Activated CD8-positive, alpha-beta memory T cell treated with anti-CD3 and anti-CD28 coated beads for 36 hours (primary cell): ENCODE measurements around the gene ANGPTL2. TPM values are rescaled to one million over a fixed set of nuclear protein-coding genes. Genes with fewer than 3 reads are reported as not detected.

ENCODE experiments used
- CTCF ChIA-PET: fragments of 350-600 bp; sonication (Branson Sonifier 250); formaldehyde crosslinking; loops from one replicate; lab custom pipeline; 2021; ENCODE audit warnings: antibody characterized with exemption; lab: Charles Lee
- POLR2A ChIA-PET: fragments of 350-600 bp; sonication (Branson Sonifier 250); formaldehyde crosslinking; loops from one replicate; lab custom pipeline; 2021; ENCODE audit warnings: antibody characterized with exemption; lab: Charles Lee
- total RNA-seq, 2 experiments: library from RNA; stranded (reverse); gene quantifications; one replicate each; pipeline ENCODE4 v1.2.3, GENCODE V29; 2021

The ANGPTL2 gene
- total RNA-seq, 2 experiments from 2014 or later, result not detected

DNA sequence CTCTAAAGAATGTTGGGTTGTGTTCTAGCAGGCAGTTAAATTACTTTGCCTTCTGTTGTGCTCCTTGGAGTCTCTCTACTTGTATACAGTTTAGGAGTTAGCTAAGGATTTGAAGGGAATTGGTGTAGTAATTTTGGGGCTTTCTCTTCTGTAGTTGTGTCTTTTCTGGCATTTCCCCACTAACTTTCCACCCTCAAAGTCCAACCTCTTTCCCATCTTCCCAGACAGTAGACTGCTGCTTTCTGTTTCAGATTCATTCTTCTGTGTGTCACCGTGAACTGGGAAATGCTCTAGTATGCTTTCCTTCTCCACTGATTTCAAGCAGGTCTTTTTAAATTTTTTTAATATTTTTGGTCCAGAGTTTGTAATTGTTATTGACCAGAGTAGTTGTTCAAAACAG lies 4.5 kb upstream of the ANGPTL2 start:
- POLR2A ChIA-PET, result no interaction called here
- CTCF ChIA-PET, result no interaction called here

DNA sequence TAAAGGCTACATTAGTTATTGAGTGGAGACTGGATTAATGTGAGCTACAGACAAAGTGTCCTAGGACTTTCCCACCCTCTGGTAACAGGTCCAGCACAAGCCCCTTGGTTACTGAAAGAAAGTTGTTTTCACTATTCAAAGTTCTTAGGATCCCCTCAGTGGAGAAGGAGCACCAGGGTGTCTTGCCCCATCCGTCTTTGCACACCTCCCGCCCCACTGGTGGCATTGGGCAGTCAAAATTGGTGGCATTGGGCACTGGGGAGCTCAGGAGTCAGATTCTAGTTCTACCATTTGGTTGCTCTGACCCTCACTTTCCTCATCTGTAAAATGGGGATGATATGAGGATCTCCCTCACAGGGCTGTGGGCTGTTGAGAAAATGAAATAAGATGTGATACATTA lies 2.4 kb upstream of the ANGPTL2 start:
- ChIA-PET POLR2A (no interaction called here), CTCF (no interaction called here)

DNA sequence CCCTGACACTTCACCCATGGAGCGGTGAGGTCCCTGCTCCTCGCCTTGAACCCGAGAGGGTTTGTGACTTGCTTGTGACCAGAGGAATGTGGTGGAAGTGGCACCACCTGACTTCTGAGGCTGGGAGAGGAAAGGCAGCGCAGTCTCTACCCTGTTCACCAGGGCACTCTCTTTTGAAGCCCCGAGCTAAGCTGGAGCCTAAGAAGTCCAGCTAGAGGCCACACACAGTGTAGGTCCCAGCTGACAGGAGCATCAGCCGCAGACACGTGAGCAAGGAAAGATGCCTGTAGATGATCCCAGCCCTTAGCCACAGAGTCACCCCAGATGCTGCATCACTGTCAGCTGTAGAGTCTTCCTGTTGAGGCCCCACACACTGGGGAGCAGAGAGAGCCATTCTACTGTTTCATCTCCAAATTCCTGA lies 1.7 kb upstream of the ANGPTL2 start:
- CTCF ChIA-PET, result interaction anchor here (1.0 kb wide), 1 partner anchor 23 kb away, joined by 3 read pairs; no protein-coding TSS in a partner anchor
- POLR2A ChIA-PET, result no interaction called here

DNA sequence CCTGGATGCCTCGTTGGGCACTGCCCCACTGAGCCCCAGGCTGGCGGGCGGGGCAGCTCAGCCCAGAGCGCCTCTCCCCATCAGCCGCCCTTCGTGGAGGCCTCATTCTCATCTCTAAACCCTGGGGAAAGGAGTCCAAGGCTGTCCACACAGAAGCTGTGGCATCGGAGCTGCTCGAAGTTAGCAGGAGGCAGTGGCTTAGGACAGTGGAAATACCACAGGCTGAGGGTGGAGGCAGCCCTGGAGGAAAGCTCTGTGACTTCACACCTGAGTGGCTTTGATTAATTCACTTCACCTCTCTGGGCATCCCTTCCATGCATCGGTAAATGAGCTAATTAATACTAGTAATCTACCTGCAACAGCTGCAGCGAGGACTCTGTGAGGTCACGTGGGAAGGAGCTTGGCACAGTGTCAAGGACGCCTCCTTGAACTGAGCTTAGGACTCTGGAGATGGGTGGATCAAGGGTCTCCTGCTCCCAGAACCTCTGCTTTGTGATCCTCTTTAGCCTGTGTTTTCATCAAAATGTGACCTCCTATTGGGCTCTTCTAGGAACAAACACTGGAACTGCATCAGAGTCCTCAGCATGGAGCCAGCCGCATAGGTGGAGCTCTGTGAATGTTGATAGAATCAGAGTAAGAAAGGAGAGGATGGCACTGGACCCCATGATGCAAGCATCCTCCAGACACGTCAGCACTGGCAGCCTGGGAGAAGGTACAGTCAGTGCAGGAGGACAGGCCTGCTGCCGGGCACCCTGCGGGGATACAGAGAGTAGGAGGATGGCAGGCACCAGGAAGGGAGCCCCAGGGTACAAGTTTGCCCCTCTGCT lies 842 bp upstream of the ANGPTL2 start:
- ChIA-PET CTCF (interaction anchor here (1.0 kb wide), 1 partner anchor 22 kb away, joined by 3 read pairs; no protein-coding TSS in a partner anchor), POLR2A (no interaction called here)

DNA sequence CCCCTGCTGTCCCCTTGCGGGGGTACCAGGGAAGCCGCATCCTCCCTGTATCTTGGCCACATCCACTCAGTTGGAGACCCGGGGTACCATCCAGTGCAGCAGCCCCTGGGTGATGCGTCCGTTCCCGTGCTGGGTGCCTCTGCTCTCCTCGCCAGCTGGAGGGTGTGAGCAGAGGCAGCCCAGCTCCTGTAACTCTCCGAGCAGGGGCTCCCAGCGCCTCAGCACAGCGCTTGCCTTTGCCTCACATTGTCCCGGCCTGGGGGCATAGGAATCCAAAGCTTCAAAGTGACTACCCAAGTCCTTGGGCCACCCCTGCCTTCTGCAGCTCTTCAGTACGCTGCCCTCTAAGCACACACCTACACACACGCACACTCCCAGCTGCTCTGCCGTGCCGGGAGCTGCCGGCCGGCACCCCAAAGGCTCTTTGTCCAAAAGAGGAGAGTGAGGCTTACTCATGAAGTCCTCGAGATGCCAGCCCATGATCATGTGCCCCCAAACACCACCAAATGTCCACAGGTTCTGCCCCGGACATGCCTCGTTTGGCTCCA lies 733 bp downstream of the ANGPTL2 start:
- ChIA-PET CTCF (no interaction called here), POLR2A (no interaction called here)

DNA sequence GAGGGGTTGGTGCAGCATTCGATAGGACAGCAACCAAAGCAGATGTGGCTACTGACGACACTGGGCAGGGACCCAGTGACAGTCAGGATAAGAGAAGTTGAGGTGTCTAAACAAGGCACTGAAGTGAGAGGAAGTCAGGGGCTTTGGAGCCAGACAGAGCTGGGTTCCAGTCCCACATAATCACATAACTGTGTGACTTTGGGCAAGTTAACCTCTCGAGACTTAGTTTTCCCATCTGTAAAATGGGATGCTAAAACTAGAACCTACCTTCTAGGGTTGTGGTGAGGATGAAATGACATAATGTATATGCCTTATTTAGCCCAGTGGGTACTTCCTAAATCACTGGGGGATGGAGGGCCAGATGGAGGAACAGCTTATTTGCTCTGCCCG lies 3.1 kb downstream of the ANGPTL2 start:
- POLR2A ChIA-PET, result no interaction called here
- CTCF ChIA-PET, result no interaction called here

DNA sequence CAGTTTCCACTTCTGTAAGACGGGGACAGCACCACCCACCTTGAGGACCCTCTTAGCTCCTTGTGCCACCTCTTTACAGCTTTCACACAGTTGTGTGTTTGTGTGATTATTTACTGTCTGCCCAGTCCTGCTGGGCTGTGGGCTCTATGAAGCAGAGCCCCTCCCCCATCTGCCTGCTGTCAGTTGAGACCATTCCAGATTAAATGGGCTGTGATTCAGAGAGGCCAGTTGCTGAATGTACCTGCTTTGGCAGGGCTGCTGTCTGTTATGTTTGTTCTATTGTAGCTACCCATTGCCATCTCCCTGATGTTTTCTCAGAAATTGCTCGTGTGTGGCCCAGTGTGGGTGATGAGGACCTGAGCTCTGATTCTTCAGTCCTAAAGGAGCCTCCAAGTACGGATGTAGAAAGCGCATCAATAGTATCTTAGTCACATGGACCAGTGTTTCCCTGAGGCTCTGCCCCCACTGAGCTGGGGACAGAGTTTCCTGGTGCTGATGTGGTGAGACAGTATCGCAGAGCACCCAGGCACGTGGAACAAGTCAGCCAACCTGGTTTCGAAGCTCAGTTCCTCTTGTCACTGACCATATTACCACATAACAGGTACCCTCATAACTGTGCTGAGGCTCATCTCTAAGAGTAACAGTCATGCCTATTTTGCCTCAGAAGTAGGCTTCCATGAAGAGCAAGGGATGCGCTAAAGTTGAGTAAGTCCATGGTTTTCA lies 3.7 kb downstream of the ANGPTL2 start:
- POLR2A ChIA-PET, result no interaction called here
- CTCF ChIA-PET, result no interaction called here

DNA sequence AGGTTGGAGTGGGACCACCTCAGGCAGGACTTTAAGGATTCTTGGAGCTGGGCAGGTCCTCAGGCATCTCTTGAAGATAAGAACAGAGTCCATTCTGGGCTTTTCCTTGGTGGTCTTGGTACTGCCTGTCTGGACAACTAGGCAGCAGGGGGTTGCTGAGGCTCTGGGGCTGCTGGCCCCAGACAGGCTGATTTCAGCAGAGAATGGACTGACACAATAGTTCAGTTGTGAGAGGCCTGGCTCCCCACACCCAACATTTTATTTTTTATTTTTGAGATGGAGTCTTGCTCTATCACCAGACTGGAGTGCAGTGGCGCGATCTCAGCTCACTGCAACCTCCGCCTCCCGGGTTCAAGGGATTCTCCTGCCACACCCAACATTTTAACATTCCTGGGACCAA lies 4.6 kb downstream of the ANGPTL2 start:
- CTCF ChIA-PET, result interaction anchor here (1.3 kb wide), 1 partner anchor 149 kb away, joined by 4 read pairs; no protein-coding TSS in a partner anchor
- POLR2A ChIA-PET, result no interaction called here

DNA sequence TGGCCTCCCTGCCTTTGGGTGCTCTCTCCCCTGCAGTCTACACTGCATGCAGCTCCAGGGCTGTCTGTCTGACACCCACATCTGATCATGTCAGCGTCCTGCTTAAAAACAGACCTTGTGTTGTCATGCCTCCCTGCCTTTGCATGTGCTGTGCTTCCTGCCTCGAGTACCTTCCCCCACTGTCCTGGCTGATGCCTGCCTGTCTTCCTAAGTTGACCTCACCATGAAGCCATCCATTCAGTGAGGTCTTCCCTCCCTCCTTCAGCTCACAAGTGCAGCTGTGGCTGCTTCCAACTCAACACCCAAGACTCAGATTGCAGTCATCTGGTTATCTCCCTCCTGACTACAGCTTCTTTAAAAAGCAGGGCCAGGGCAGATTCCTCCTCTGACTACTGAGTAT lies 5.5 kb downstream of the ANGPTL2 start:
- CTCF ChIA-PET, result interaction anchor here (1.3 kb wide), 1 partner anchor 148 kb away, joined by 4 read pairs; no protein-coding TSS in a partner anchor
- POLR2A ChIA-PET, result no interaction called here

DNA sequence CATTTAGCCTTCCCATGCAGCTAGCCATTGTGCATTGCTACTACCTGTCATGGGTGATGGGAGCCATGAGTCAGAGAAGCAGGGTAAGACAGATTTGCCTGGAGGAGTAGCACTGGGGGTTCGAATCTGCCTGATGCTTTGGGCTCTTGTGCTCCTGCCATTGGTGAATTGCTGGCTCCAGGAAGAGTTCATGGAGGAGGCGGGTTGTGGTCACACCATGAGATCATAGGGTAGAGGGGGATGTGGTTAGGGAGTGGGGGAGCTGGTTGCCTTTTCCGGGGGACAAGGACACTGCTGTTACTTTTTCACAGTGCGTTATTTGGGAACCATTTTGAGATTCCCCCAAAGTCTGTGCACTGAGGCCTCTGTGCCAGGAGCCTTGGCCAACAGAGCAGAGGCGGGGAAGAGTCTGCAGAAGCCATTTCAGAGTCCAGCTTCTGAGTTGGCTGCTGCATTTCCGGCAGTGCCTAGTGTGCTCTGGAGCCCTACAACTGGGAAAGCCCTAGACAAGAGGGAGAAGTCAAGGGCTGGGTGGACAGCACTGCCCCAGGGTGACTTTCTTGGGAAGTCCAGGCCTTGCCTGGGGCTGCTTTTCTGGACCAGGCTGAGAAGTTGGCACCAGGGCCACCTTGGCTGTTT lies 6.2 kb downstream of the ANGPTL2 start:
- ChIA-PET POLR2A (no interaction called here), CTCF (interaction anchor here (0.8 kb wide), 1 partner anchor 264 kb away, joined by 3 read pairs; no protein-coding TSS in a partner anchor)

DNA sequence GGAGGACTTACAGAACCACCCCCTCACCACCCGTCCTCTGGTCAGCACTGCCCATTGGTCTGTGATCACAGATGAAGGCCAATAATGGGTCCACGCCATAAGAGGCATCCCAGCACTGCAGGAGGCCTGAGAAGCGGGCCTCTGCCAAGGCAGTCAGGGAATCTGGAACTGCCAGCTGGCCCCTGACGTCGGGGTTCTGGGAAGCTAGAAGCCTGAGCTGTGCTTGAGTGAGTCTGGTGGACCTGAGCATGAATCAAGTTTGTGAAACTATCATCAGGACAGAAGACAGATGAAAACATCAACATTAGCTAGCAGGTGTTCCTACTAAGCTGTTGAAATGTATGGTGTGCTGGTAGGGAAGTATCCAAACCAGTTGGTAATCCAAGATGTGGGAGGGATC lies 7.8 kb downstream of the ANGPTL2 start:
- POLR2A ChIA-PET, result no interaction called here

DNA sequence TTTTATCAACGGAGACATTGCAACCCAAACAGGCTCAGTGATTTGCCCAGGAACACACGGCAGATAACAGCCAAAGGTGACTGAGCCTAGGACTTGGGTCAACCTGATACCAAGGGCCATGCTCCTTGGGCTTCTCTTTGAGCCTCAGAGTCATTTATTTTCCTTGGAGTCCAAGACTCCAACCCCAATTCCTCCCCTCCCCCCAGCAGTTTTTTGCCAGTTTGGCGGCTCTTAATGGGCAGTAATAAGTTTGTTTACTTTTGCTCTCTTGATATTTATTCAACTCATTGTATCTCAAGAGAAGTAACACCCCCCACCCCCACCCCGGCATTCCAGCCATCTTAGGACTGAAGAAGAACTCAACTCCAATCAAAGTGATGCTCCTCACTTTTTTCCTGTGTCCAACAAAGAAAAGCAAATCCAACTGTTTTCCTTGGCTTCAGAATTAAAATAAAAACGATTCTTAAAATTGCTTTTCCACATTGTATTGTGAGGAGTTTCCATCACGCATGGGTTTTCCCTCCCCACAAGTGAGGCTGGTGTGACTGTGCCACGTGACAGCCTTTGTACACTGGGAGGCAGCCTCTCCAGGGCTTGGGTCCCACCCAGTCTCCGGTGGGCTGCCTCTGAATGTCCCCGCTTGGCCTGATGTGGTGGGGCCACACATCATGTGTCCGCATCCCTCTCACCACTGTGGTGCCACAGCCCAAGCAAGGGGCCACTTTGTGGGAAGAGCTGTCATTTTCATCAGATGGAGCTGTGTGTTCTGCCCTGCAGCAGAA lies 9.1 kb downstream of the ANGPTL2 start:
- CTCF ChIA-PET, result no interaction called here
- POLR2A ChIA-PET, result no interaction called here

More for the DNA sequence above, 7.8 kb downstream of the ANGPTL2 start:
- CTCF ChIA-PET, result no interaction called here

DNA sequence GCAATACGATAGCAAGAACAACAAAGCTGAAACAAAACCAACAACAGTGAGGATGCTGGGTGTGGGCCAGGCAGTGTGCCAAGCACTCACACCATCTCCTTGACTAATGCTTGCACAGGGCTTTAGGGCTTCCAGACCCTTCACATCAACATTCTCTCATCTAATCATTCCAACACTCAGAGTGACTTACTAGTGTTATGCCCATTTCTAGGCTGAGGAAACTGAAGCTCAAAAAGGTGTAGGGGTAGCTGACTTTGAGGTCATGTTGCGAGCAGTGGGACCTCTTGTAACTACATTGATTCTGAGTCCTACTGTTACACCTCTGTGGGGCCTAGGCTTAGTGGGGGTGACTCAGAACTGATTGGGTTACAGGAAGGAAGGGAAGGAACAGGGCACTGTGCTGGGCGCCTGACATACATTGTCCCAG lies 9.7 kb downstream of the ANGPTL2 start:
- CTCF ChIA-PET, result no interaction called here
- POLR2A ChIA-PET, result no interaction called here

DNA sequence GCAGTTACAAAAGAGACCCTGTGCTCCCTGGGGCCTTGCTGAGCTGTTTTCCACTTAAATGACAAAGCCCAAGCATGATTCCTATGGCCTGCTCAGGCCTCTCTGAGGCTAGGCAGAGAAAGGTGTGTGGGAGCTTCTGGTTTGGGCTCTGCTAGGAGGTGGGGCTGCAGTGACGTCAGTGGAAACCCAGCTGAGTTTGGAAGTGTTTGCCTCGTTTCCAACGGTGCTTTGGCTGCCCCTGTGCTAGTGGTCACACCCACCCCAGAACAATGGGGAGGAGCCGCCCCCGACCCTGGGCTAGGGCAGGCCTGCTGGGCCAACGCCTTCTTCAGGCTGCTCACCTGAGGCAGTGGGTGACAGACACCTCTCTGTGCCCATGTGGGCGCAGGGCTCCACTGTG lies 10.4 kb downstream of the ANGPTL2 start:
- ChIA-PET CTCF (no interaction called here), POLR2A (no interaction called here)

DNA sequence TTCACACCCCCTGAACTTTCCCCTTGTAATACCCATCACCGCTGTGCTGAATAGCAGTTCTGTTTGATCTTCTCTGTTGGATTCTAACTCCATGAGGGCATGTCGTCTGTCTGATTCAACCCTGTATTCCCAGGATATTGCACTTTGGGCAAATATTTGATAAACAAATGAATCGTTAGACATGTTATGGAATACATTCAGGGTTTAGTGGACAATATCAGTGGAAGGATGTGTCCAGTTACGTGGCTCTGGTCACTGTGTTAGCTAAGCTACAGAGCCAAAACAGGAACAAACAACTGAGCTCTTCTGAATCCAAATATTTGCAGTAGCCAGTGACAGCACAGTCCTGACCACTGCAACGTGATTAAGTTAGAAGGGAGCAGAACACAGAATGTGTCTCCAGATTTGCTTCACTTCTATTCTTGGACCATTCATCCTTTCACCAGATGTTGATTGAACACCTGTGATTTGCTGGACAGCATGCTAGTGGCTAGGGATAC lies 13.2 kb downstream of the ANGPTL2 start:
- CTCF ChIA-PET, result no interaction called here
- POLR2A ChIA-PET, result no interaction called here

DNA sequence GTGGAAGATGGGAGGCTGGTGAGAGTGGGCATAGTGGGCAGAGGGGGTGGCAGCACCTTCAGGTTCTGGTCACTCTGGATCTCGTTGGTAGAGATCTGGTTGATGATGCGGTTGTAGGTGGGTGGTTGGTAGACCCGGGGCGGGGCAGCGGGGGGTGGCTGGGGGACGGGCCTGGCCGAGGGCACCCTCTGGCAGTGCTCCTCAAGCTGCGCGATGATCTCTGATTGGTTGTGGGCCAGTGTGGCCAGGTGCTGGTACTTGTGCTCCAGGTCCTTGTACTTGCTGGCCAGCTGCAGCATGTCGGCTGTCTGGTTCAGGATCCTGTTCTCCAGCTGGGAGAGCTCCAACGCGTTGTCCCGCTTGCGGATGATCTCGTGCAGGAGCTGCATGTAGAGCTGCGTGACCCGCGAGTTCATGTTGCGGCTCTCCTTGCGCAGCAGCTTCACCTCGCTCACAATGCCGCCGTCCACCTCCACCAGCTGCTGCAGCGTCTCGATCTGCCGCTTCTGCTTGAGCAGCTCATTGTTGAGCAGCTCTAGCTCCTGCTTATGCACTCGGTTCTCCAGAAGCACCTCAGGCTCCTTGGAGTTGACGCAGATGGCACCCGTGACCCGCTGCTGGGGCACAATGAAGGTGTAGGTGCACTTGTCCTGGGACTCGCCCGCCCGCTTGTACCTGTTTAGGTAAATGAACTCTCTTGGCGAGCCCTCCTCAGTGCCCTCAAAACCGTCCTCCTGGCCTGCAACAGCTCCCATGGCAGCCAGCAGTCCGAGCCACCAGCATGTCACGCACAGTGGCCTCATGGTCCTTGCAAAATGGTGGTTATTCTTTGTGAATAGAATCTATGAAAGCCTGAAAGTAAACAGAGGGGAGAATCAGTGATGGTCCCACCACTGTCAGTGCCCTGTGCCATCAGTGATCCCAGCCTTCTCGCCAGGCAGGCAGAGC lies 14.2 kb downstream of the ANGPTL2 start:
- POLR2A ChIA-PET, result no interaction called here
- CTCF ChIA-PET, result no interaction called here

DNA sequence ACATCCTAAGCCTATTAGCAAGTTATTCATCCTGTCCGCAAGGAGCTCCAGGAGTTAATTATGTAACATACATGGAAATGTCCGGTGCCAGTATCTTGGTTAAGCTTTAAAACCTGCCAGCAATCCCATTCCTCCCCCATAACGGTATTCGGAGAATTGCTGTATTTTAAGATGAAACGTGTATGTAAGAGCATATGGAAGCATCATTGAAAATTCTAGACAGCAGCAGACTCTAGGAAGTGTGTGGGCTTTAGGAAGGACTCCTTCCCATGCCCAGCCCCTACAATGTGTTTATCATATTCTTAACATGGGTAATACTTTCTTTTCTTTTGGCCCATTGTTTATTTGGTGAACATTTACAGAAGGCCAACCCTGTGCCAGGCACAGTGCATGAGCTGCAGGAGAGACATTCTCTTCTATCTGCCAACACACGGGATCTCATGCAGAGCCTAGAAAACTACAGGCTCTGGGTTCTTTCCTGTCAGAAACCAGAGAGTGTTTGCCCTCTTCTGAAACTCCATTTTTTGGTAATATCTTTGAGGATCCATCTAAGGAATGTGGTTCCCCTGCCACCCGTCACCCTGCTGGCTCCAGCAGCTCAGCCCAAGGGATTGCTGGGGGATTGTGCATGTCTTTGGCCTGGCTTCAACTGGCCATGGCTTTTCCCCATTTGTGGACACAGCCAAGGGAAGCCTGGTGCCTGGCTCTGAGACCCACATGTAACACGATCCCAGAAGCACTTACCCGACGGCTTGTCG lies 15.1 kb downstream of the ANGPTL2 start:
- CTCF ChIA-PET, result no interaction called here
- POLR2A ChIA-PET, result no interaction called here
